Neural cell (in vitro differentiated cells): ENCODE data around the gene CREB1.

Experiments
- EP300 ChIP-seq: fragments of 450-650 bp; conservative IDR thresholded peaks from 2 replicates; pipeline ENCODE4 v1.6.1; 2014; ENCODE audit warnings: antibody characterized with exemption, mild to moderate bottlenecking, moderate library complexity; ENCODE audit not compliant: poor library complexity, severe bottlenecking
- EZH2 ChIP-seq: fragments of 200-600, 300-800 bp; shearing (Covaris generic), sonication (generic); IDR thresholded peaks from 2 replicates; pipeline ENCODE4 v1.6.1; 2014; ENCODE audit warnings: antibody characterized with exemption, low read length, borderline replicate concordance, mild to moderate bottlenecking; ENCODE audit not compliant: insufficient read depth, poor library complexity, severe bottlenecking
- POLR2AphosphoS5 ChIP-seq: IDR thresholded peaks from 2 replicates; pipeline ENCODE4 v1.6.1; 2012
- RAD21 ChIP-seq: fragments of 450-650 bp; conservative IDR thresholded peaks from 2 replicates; pipeline ENCODE4 v1.6.1; 2014; ENCODE audit warnings: antibody characterized with exemption, mild to moderate bottlenecking, moderate library complexity
- SMC3 ChIP-seq: fragments of 450-650 bp; conservative IDR thresholded peaks from 2 replicates; pipeline ENCODE4 v1.6.1; 2014; ENCODE audit warnings: antibody characterized with exemption, mild to moderate bottlenecking, moderate library complexity; ENCODE audit not compliant: poor library complexity
- TAF1 ChIP-seq: IDR thresholded peaks from 2 replicates; pipeline ENCODE4 v1.6.1; 2012; ENCODE audit warnings: low read depth
- TF ChIP-seq, protein P1 (sequence below): fragments of 450-650 bp; IDR thresholded peaks from 2 replicates; pipeline ENCODE4 v1.5.1; 2014; ENCODE audit warnings: antibody characterized with exemption, mild to moderate bottlenecking, moderate library complexity; ENCODE audit not compliant: poor library complexity, severe bottlenecking
- TF ChIP-seq, protein P2 (sequence below): IDR thresholded peaks from 2 replicates; pipeline ENCODE4 v1.6.1; 2012; ENCODE audit warnings: borderline replicate concordance

DNA sequence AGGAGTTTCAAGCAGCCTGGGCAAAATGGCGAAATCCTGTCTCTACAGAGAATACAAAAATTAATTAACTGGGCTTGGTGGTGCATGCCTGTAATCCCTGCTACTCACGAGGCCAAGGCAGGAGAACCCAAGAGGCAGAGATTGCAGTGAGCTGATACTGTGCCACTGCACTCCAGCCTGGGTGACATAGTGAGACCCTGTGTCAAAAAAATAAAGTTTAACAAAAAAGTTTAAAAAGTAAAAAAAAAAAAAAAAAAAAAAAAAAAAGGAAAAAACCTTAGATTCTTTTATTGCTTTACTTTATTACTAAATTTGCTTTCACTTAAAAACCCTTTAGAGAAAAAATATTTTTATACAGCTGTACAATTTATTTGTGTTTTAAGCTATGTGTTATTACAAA is 10.7 kb downstream of the CREB1 start:
- TF ChIP-seq, protein P1, sequence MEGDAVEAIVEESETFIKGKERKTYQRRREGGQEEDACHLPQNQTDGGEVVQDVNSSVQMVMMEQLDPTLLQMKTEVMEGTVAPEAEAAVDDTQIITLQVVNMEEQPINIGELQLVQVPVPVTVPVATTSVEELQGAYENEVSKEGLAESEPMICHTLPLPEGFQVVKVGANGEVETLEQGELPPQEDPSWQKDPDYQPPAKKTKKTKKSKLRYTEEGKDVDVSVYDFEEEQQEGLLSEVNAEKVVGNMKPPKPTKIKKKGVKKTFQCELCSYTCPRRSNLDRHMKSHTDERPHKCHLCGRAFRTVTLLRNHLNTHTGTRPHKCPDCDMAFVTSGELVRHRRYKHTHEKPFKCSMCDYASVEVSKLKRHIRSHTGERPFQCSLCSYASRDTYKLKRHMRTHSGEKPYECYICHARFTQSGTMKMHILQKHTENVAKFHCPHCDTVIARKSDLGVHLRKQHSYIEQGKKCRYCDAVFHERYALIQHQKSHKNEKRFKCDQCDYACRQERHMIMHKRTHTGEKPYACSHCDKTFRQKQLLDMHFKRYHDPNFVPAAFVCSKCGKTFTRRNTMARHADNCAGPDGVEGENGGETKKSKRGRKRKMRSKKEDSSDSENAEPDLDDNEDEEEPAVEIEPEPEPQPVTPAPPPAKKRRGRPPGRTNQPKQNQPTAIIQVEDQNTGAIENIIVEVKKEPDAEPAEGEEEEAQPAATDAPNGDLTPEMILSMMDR = no peak
- no peak for TF ChIP-seq POLR2AphosphoS5
- TF ChIP-seq, protein P2, sequence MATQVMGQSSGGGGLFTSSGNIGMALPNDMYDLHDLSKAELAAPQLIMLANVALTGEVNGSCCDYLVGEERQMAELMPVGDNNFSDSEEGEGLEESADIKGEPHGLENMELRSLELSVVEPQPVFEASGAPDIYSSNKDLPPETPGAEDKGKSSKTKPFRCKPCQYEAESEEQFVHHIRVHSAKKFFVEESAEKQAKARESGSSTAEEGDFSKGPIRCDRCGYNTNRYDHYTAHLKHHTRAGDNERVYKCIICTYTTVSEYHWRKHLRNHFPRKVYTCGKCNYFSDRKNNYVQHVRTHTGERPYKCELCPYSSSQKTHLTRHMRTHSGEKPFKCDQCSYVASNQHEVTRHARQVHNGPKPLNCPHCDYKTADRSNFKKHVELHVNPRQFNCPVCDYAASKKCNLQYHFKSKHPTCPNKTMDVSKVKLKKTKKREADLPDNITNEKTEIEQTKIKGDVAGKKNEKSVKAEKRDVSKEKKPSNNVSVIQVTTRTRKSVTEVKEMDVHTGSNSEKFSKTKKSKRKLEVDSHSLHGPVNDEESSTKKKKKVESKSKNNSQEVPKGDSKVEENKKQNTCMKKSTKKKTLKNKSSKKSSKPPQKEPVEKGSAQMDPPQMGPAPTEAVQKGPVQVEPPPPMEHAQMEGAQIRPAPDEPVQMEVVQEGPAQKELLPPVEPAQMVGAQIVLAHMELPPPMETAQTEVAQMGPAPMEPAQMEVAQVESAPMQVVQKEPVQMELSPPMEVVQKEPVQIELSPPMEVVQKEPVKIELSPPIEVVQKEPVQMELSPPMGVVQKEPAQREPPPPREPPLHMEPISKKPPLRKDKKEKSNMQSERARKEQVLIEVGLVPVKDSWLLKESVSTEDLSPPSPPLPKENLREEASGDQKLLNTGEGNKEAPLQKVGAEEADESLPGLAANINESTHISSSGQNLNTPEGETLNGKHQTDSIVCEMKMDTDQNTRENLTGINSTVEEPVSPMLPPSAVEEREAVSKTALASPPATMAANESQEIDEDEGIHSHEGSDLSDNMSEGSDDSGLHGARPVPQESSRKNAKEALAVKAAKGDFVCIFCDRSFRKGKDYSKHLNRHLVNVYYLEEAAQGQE = no peak
- no peak for TF ChIP-seq EZH2
- TF ChIP-seq SMC3 = no peak
- TF ChIP-seq EP300 = no peak
- no peak for TF ChIP-seq TAF1
- TF ChIP-seq RAD21 = no peak
